ENCODE measurements around the gene INSIG2.

The INSIG2 gene

DNA sequence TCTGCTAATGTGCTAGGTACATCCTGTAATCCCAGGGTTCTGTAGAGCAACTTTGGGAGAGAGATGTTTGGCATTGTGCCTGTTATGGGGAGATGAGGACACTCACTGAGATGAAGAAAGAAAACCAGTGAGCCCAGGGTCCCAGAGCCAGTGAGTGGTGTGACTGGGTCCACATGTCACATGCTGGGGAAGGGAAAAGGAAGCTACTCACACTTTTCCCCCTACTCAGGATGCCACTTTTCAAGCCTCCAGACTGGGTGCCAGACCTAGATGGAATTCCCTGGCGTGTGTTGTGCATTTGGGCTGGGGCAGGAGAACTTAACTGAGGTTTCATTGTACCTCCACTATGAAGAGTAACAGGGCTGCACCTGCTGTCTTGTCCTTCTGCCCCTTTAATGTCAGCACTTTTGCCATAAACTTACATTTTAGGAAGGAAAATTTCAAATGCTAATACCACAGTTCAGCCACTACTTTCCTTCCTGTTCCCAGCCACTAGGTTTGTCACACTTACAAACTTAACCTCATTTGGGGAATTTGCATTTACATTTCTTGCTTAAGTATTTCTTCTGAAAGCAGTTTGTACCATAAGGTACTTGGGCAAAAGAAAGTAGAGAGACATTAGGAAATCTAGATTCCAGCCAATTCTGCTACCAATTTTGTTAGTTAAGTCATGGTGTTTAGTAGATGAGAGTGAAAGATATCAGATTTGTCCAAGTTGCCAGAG lies 10.2 kb downstream of the INSIG2 start:
- FAIRE-seq (no peak), DNase-seq (ENCODE audit: insufficient read length, low spot score) (no peak)
- TF ChIP-seq, protein P1, sequence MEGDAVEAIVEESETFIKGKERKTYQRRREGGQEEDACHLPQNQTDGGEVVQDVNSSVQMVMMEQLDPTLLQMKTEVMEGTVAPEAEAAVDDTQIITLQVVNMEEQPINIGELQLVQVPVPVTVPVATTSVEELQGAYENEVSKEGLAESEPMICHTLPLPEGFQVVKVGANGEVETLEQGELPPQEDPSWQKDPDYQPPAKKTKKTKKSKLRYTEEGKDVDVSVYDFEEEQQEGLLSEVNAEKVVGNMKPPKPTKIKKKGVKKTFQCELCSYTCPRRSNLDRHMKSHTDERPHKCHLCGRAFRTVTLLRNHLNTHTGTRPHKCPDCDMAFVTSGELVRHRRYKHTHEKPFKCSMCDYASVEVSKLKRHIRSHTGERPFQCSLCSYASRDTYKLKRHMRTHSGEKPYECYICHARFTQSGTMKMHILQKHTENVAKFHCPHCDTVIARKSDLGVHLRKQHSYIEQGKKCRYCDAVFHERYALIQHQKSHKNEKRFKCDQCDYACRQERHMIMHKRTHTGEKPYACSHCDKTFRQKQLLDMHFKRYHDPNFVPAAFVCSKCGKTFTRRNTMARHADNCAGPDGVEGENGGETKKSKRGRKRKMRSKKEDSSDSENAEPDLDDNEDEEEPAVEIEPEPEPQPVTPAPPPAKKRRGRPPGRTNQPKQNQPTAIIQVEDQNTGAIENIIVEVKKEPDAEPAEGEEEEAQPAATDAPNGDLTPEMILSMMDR (IDR thresholded peaks at IDR 0.05; ENCODE audit: insufficient read depth, missing control alignments): no peak

DNA sequence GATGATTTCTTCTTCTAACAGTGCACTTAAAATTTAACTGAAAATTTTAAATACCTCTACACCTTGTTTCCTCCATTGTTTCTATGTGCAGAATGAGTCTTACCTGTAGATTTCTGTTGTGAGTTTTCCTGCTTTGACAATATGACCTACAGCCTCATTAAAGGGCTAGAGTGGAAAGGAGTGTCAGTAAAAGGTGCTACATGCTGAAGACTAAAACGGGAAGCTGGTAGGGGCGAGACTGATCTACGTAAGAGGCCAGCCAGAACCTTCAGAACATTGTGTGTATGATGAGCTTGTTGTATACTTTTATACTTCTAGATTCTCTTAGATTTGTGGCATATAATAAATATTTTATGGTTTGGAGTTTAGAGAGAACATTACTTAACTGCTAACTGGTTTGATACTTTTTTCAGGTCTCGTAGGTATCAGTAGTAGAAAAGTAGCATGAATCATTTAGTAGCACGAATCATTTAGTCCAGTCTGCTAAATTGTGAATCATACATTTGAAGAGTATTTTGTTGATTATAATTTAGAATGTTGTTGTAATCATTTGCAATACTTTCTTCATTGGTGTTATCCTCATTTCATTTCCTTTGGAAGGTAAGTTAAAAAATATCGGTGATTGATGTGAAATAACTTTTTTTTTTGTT lies 14.3 kb downstream of the INSIG2 start:
- FAIRE-seq: no peak
- TF ChIP-seq, protein P1 (IDR thresholded peaks at IDR 0.05; ENCODE audit: insufficient read depth, missing control alignments): no peak

DNA sequence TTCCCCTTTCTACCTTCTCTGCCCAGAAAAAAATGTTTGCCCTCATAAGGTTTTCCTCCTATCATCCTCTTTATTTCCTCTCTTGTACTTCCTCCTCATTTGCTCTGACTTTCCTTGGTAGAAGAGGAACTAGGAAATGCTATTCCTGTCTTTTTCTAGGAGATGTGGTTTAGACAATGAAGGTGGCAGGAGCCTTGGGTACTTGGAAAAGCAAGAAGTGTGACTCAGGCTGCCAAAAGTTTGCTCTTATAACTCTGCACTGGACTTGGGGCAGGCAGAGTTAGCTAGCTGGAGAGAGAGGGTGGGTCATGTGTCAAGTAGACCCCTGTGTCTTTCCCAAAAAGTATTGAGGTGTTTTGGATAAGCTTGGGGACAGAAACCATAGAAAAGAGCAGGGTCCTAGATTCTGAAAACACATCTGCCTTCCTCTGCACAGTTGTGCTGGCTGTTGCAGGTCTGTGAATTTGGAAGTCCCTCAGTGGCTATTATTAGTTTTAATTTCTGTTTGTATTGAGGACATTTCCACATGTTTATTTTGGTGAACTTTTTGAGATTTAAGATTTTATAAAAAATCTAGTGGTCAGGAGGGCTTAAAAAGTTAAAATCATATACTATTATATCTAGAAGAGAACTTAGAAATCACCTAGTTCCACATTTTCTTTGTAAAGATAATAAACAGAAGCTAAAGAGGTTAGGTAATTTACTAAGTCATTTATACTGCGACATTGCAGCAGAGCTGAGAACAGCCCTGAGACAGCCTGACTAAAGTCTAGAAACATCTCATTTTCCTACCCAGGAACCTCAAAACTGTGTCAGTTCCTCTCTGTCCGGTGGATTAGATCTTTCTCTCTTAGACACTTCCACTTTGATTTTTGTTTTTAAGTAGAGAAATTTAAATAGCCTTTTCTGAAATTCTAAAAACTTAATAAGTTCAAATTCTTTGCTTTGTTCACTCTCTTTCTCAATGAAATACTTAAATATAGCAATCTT lies 16.0 kb downstream of the INSIG2 start:
- FAIRE-seq (no peak), DNase-seq (ENCODE audit: insufficient read length, low spot score) (no peak)
- TF ChIP-seq, protein P1 (IDR thresholded peaks at IDR 0.05; ENCODE audit: insufficient read depth, missing control alignments): no peak

More for the DNA sequence above, 14.3 kb downstream of the INSIG2 start:
- no peak for DNase-seq (ENCODE audit: insufficient read length, low spot score)

DNA sequence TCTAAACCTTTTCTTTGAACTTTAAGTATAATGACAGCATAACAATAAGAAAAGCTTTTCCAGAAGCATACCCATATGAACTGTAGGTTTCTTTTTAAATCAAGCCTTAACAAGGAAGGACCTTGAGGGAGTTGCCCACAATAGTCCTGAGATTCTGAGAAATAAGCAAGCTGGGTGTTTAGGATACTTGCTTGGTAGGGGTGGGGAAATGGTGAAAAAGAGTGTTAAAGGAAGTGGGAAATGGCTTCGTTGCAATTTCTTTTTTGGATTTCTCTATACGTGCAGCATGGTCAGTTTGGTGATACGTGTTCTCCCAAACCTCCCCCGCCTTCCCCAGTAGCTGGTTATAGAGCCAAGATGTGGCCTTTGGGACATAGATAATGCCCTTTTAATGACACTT lies 17.2 kb downstream of the INSIG2 start:
- TF ChIP-seq, protein P1 (IDR thresholded peaks at IDR 0.05; ENCODE audit: insufficient read depth, missing control alignments): no peak
- FAIRE-seq: no peak
- DNase-seq (ENCODE audit: insufficient read length, low spot score): no peak

DNA sequence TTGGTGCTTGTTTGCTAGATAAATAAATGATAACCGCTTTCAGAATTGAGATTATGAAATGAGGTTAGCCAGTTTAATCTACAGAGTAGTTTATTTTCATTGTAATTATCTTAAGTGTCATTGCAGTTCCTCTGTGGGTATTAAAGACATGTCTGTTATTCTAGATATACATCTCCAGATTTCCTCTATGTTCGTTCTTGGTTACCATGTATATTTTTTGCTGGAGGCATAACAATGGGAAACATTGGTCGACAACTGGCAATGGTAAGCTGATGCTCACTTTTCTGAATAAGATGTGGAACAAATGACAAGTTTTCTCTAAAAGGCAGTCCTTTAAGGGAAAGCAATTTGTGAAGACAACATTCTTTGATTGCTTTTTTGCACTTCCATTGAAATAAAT lies 18.7 kb downstream of the INSIG2 start:
- DNase-seq (ENCODE audit: insufficient read length, low spot score) (no peak), FAIRE-seq (no peak)
- TF ChIP-seq, protein P1 (IDR thresholded peaks at IDR 0.05; ENCODE audit: insufficient read depth, missing control alignments): no peak

DNA sequence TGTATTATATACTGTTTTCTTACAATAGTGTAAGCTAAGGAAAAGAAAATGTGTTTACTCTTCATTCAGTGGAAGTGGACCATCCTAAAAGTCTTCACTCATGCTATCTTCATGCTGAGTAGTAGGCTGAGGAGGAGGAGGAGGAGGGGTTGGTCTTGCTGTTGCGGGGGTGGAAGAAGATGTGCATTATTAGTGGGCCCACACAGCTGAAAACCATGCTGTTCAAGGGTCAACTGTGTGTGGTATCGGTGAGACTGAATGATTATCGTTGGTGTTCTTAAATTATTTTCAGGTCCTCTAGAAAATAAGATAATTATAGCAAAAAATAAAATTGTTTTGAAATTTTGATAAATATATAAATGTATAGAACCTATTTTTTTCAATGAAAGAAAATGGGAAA lies 22.0 kb downstream of the INSIG2 start:
- TF ChIP-seq, protein P1 (IDR thresholded peaks at IDR 0.05; ENCODE audit: insufficient read depth, missing control alignments): no peak
- FAIRE-seq (no peak), DNase-seq (ENCODE audit: insufficient read length, low spot score) (no peak)

Data from D721Med (cell line).